Loucy (cell line): Measurements from ENCODE around the gene MAML3.

Source experiments
- H2AFZ ChIP-seq: fragments of 200-600 bp; sonication (generic); 2 replicates; pipeline ENCODE4 v1.6.0; 2016; ENCODE audit warnings: antibody characterized with exemption, mild to moderate bottlenecking, low read length, moderate library complexity
- H3F3A ChIP-seq: fragments of 200-600 bp; 2 replicates; pipeline ENCODE4 v1.6.0; 2016; ENCODE audit warnings: antibody characterized with exemption, low read depth, mild to moderate bottlenecking
- H3K27me3 ChIP-seq: fragments of 200-600 bp; sonication (generic); 2 replicates; pipeline ENCODE4 v1.6.1; 2014; ENCODE audit warnings: low read length, mild to moderate bottlenecking; ENCODE audit not compliant: insufficient read depth, poor library complexity, severe bottlenecking
- H3K36me3 ChIP-seq: fragments of 200-600 bp; sonication (generic); 2 replicates; pipeline ENCODE4 v1.6.1; 2016; ENCODE audit warnings: low read length; ENCODE audit not compliant: insufficient read depth
- H3K4me1 ChIP-seq: fragments of 200-600 bp; sonication (generic); 2 replicates; pipeline ENCODE4 v1.5.1; 2014; ENCODE audit warnings: low read length, mild to moderate bottlenecking; ENCODE audit not compliant: insufficient read depth, poor library complexity, severe bottlenecking
- H3K4me2 ChIP-seq: fragments of 200-600 bp; sonication (generic); 2 replicates; pipeline ENCODE4 v1.6.0; 2014; ENCODE audit warnings: antibody characterized with exemption, low read length, low read depth, mild to moderate bottlenecking; ENCODE audit not compliant: poor library complexity, severe bottlenecking
- H3K4me3 ChIP-seq: fragments of 200-600 bp; sonication (generic); 2 replicates; pipeline ENCODE4 v1.5.1; 2014; ENCODE audit warnings: low read length, mild to moderate bottlenecking, mixed read lengths; ENCODE audit not compliant: poor library complexity, severe bottlenecking
- H3K79me2 ChIP-seq: fragments of 200-600 bp; sonication (generic); 2 replicates; pipeline ENCODE4 v1.6.1; 2014; ENCODE audit warnings: low read length; ENCODE audit not compliant: insufficient read depth
- H3K9ac ChIP-seq: fragments of 200-600 bp; sonication (generic); 2 replicates; pipeline ENCODE4 v1.6.0; 2014; ENCODE audit warnings: mild to moderate bottlenecking, low read depth, low read length, moderate library complexity; ENCODE audit not compliant: poor library complexity, severe bottlenecking
- H3K9me2 ChIP-seq: fragments of 200-600 bp; sonication (generic); replicated peaks from 2 replicates; pipeline ENCODE4 v1.6.1; 2016; ENCODE audit warnings: low read depth, low read length, mixed read lengths
- H3K9me3 ChIP-seq: fragments of 200-600 bp; sonication (generic); 2 replicates; pipeline ENCODE4 v1.6.1; 2014; ENCODE audit warnings: mild to moderate bottlenecking, antibody characterized with exemption, low read length, low read depth; ENCODE audit not compliant: insufficient read depth
- H4K20me1 ChIP-seq: fragments of 200-600 bp; sonication (generic); 2 replicates; pipeline ENCODE4 v1.6.0; 2014; ENCODE audit warnings: antibody characterized with exemption, low read length, mild to moderate bottlenecking; ENCODE audit not compliant: insufficient read depth, poor library complexity, severe bottlenecking
- CTCF ChIP-seq: fragments of 200-600 bp; sonication (generic); conservative IDR thresholded peaks from 2 replicates; pipeline ENCODE4 v1.5.1; 2014; ENCODE audit warnings: mild to moderate bottlenecking, antibody characterized with exemption, low read length
- EZH2phosphoT487 ChIP-seq: fragments of 200-600 bp; IDR thresholded peaks from 2 replicates; pipeline ENCODE4 v1.6.1; 2018; ENCODE audit warnings: antibody characterized with exemption, mild to moderate bottlenecking, moderate library complexity, borderline replicate concordance

MAML3 gene

GRCh38 chr4:140106289-140106844, 47.6 kb downstream of the MAML3 start:
- Histone ChIP-seq H4K20me1 (no peaks in the 10 kb centered on the region), H3K4me2 (no peak overlapping the region), H2AFZ (no peak overlapping the region), H3K4me1 (peaks cover 72% of the 10 kb centered on the region), H3K36me3 (no peaks in the 10 kb centered on the region), H3K27me3 (no peaks in the 10 kb centered on the region), H3K9me2 (no peaks in the 10 kb centered on the region), H3F3A (peaks cover 11% of the 10 kb centered on the region), H3K4me3 (no peak overlapping the region), H3K9me3 (no peaks in the 10 kb centered on the region), H3K9ac (no peak overlapping the region), H3K79me2 (peaks cover 83% of the 10 kb centered on the region)
- TF ChIP-seq EZH2phosphoT487 (no peak), CTCF (no peak)

GRCh38 chr4:140105436-140105835, 48.5 kb downstream of the MAML3 start:
- no peaks in the 10 kb centered on the region for H3K36me3 ChIP-seq
- no peak overlapping the region for H3K4me3 ChIP-seq
- H3K9ac ChIP-seq = no peak overlapping the region
- TF ChIP-seq CTCF (no peak), EZH2phosphoT487 (no peak)
- no peak overlapping the region for H2AFZ ChIP-seq
- no peaks in the 10 kb centered on the region for H3K9me2 ChIP-seq
- H3K27me3 ChIP-seq = no peaks in the 10 kb centered on the region
- peaks cover 72% of the 10 kb centered on the region for H3K4me1 ChIP-seq
- H3K4me2 ChIP-seq = no peak overlapping the region
- peaks cover 85% of the 10 kb centered on the region for H3K79me2 ChIP-seq
- H3F3A ChIP-seq = peaks cover 12% of the 10 kb centered on the region
- H4K20me1 ChIP-seq = no peaks in the 10 kb centered on the region
- no peaks in the 10 kb centered on the region for H3K9me3 ChIP-seq

- peak overlapping the region; percentile 73 for H3K4me2 ChIP-seq
These were observed 50.3 kb downstream of the MAML3 start for GRCh38 chr4:140103676-140104075.

More at GRCh38 chr4:140103676-140104075, 50.3 kb downstream of the MAML3 start:
- peaks cover 16% of the 10 kb centered on the region for H3F3A ChIP-seq
- peak overlapping the region; percentile 55 for H3K4me3 ChIP-seq
- H3K9me3 ChIP-seq = no peaks in the 10 kb centered on the region
- H3K4me1 ChIP-seq = peaks cover 73% of the 10 kb centered on the region
- no peaks in the 10 kb centered on the region for H3K27me3 ChIP-seq
- TF ChIP-seq EZH2phosphoT487 (no peak), CTCF (no peak)
- H3K9ac ChIP-seq = peak overlapping the region; percentile 60
- no peaks in the 10 kb centered on the region for H3K9me2 ChIP-seq
- no peaks in the 10 kb centered on the region for H3K36me3 ChIP-seq
- peak overlapping the region; percentile 10; the same call in 1 of the 2 replicates for H2AFZ ChIP-seq
- H4K20me1 ChIP-seq = no peaks in the 10 kb centered on the region
- peaks cover 82% of the 10 kb centered on the region for H3K79me2 ChIP-seq
